ENCODE data around the gene SYCP2L. TPM values are rescaled to one million over a fixed set of nuclear protein-coding genes. Genes with fewer than 3 reads are reported as not detected.

SYCP2L gene
- polyA plus RNA-seq, 1 of the 3 experiments (the other 2 are of a cell fraction) = 0.82 TPM

DNA sequence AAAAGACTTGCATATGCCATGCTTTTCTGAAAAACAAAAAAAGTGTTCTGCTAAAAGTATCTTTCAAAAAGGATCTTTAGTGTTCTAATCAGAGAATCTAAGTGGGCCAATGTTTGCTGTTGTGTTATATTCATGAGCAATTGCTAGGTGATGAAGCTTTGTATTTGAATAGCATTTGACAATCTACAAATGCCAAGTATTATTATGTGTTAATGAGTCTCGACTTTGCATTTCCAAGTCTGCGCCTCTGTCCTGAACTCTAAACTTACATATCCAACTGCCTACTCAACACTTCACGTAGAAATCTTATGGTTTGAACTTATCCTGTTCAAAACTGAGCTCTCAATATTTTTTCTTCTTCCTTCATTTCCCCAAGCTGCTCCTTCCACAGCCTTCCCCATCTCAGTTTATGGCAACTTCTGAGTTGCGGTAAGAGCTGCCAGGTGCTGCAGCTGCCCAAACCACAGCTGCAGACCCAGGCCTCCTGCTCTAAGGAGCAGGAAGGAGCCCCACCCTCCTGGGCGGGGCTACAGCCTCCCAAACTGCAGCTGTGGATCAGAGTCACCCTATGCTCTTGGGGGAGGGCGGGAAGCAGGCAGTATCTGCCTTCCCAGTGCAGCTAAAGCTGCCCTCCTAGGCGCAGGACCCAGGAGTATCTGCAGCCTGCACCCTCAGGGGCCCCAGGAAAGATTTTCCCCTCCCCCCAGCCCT lies 31.8 kb upstream of the SYCP2L start:
- Histone ChIP-seq H3K9ac (no peak overlapping the region), H4K20me1 (ENCODE audit: insufficient read depth) (no peaks in the 10 kb centered on the region), H3K9me3 (no peaks in the 10 kb centered on the region), H3F3A (replicated peaks; ENCODE audit: insufficient read depth) (no peaks in the 10 kb centered on the region), H3K27me3 (ENCODE audit: insufficient read depth) (no peaks in the 10 kb centered on the region), H3K4me1 (ENCODE audit: control insufficient read depth in 1 of 2, insufficient read depth in 2 of 2, low read depth in 1 of 2, low read length in 1 of 2) (no peaks in the 10 kb centered on the region), H3K4me2 (no peak overlapping the region), H3K79me2 (ENCODE audit: insufficient read depth) (no peaks in the 10 kb centered on the region), H3K4me3 (ENCODE audit: low read depth in 2 of 2, low read length in 1 of 2) (no peak overlapping the region), H2AFZ (ENCODE audit: low read depth) (no peak overlapping the region), H3K9me2 (no peaks in the 10 kb centered on the region), H3K36me3 (replicated peaks in 1 of 2; ENCODE audit: control insufficient read depth in 1 of 2, insufficient read depth in 2 of 2, low read length in 1 of 2) (no peaks in the 10 kb centered on the region), H3K27ac (ENCODE audit: low read depth in 2 of 2, low read length in 1 of 2) (no peak overlapping the region)
- no peak for TF ChIP-seq SMC3 (IDR thresholded peaks at IDR 0.05; ENCODE audit: low read depth, low read length)
- DNase-seq = no peak
- ChIA-PET CTCF (no interaction called here), POLR2A (no interaction called here)
- 40% methylated on average over 6 of the region's 7 CpGs for WGBS (ENCODE audit: low lambda C conversion rate)

DNA sequence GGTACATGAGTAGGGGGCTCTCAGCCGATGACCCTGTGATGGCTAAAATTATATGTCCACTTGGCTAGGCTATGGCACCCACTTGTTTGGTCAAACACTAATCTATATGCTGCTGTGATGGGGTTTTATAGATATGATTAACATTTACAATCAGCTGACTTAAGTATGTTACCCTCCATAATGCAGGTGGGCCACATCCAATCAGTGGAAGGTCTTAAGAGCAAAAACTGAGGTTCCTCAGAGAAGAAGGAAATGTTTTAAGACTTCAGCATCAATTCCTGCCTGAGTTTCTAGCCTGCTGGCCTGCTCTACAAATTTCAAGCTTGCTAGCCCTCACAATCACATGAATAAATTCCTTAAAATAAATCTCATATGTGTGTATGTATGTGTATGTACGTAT lies 29.6 kb upstream of the SYCP2L start:
- Histone ChIP-seq H3K36me3 (replicated peaks in 1 of 2; ENCODE audit: control insufficient read depth in 1 of 2, insufficient read depth in 2 of 2, low read length in 1 of 2) (no peaks in the 10 kb centered on the region), H3K79me2 (ENCODE audit: insufficient read depth) (no peaks in the 10 kb centered on the region), H3K9me3 (no peaks in the 10 kb centered on the region), H3F3A (replicated peaks; ENCODE audit: insufficient read depth) (no peaks in the 10 kb centered on the region), H3K4me2 (no peak overlapping the region), H3K9me2 (no peaks in the 10 kb centered on the region), H3K4me3 (ENCODE audit: low read depth in 2 of 2, low read length in 1 of 2) (no peak overlapping the region), H4K20me1 (ENCODE audit: insufficient read depth) (no peaks in the 10 kb centered on the region), H3K9ac (no peak overlapping the region), H2AFZ (ENCODE audit: low read depth) (no peak overlapping the region), H3K4me1 (ENCODE audit: control insufficient read depth in 1 of 2, insufficient read depth in 2 of 2, low read depth in 1 of 2, low read length in 1 of 2) (no peaks in the 10 kb centered on the region), H3K27me3 (ENCODE audit: insufficient read depth) (no peaks in the 10 kb centered on the region), H3K27ac (ENCODE audit: low read depth in 2 of 2, low read length in 1 of 2) (no peak overlapping the region)
- DNase-seq = no peak
- WGBS (ENCODE audit: low lambda C conversion rate) = 66% methylated on average over 2 of the region's 2 CpGs
- CTCF ChIA-PET = interaction anchor here (0.9 to 1.5 kb wide), 2 partner anchors 9 to 211 kb away, joined by 3 to 4 read pairs; no protein-coding TSS in a partner anchor
- TF ChIP-seq GABPA (IDR thresholded peaks at IDR 0.05; ENCODE audit: low read depth) (no peak), RCOR1 (IDR thresholded peaks at IDR 0.05; ENCODE audit: low read length) (no peak), RXRA (IDR thresholded peaks at IDR 0.05; ENCODE audit: borderline replicate concordance, low read depth) (no peak), MEF2A (IDR thresholded peaks at IDR 0.05; ENCODE audit: borderline replicate concordance, low read depth) (no peak), FOXJ3 (CRISPR knock-in tag; IDR thresholded peaks at IDR 0.05) (no peak)
- TF ChIP-seq, protein P1, sequence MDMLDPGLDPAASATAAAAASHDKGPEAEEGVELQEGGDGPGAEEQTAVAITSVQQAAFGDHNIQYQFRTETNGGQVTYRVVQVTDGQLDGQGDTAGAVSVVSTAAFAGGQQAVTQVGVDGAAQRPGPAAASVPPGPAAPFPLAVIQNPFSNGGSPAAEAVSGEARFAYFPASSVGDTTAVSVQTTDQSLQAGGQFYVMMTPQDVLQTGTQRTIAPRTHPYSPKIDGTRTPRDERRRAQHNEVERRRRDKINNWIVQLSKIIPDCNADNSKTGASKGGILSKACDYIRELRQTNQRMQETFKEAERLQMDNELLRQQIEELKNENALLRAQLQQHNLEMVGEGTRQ (IDR thresholded peaks at IDR 0.05; ENCODE audit: borderline replicate concordance, low read depth, low read length) = no peak
- TF ChIP-seq, protein P2, sequence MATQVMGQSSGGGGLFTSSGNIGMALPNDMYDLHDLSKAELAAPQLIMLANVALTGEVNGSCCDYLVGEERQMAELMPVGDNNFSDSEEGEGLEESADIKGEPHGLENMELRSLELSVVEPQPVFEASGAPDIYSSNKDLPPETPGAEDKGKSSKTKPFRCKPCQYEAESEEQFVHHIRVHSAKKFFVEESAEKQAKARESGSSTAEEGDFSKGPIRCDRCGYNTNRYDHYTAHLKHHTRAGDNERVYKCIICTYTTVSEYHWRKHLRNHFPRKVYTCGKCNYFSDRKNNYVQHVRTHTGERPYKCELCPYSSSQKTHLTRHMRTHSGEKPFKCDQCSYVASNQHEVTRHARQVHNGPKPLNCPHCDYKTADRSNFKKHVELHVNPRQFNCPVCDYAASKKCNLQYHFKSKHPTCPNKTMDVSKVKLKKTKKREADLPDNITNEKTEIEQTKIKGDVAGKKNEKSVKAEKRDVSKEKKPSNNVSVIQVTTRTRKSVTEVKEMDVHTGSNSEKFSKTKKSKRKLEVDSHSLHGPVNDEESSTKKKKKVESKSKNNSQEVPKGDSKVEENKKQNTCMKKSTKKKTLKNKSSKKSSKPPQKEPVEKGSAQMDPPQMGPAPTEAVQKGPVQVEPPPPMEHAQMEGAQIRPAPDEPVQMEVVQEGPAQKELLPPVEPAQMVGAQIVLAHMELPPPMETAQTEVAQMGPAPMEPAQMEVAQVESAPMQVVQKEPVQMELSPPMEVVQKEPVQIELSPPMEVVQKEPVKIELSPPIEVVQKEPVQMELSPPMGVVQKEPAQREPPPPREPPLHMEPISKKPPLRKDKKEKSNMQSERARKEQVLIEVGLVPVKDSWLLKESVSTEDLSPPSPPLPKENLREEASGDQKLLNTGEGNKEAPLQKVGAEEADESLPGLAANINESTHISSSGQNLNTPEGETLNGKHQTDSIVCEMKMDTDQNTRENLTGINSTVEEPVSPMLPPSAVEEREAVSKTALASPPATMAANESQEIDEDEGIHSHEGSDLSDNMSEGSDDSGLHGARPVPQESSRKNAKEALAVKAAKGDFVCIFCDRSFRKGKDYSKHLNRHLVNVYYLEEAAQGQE (IDR thresholded peaks at IDR 0.05; ENCODE audit: low read depth, low read length) = no peak
- TF ChIP-seq, protein P3, sequence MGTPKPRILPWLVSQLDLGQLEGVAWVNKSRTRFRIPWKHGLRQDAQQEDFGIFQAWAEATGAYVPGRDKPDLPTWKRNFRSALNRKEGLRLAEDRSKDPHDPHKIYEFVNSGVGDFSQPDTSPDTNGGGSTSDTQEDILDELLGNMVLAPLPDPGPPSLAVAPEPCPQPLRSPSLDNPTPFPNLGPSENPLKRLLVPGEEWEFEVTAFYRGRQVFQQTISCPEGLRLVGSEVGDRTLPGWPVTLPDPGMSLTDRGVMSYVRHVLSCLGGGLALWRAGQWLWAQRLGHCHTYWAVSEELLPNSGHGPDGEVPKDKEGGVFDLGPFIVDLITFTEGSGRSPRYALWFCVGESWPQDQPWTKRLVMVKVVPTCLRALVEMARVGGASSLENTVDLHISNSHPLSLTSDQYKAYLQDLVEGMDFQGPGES (IDR thresholded peaks at IDR 0.05; ENCODE audit: low read depth, low read length) = no peak
- POLR2A ChIA-PET = no interaction called here

All from SK-N-SH (cell line).